ENCODE measurements around the gene TMPRSS6.

TMPRSS6 gene

DNA sequence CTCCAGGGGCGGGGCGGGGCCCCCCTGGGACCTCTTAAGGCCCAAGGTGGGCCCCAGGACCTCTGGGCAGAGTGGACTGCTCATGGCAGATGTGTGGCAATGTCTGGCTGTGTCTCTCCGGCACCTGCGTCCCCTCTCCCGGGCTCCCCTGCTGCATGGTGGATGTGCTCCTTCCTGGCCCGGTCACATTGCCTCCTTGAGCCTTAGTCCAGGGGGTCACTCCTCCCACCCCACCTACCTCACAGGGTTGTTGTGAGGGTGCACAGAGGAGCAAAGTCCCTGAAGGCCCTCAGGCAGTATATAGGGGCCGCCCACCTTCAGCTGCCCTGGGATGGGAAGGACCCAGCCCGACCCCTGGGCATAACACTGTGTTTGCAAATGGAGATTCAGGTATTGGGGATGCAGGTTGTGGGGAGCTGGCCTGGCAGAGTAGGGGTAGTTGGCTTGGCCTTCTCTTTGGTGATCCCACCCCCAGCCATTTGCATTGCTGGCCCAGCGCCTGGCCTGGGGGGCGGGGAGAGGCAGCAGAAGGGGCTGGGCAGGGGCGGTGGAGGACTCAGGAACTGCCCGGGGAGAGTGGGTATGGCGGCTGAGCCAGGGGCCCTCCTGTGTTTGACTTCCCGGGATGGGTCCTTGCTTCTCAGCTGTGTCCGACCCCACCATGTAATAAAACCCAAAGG lies 46.7 kb downstream of the TMPRSS6 start:
- no peak for DNase-seq

DNA sequence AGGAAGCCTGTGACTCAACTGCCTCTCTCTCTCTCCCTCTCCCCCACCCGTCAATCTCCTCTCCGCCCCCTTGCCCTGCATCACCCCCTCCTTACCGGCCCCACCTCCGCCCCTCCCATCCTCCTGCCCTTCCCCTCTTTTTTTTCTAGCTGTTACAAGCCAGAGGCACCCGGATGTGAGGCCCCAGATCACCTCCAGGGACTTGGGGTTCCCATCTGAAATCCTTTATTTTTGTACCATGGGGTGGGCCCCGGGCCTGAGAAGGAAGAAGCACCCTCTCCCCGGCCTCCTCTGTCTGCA lies 47.2 kb downstream of the TMPRSS6 start:
- no peak for DNase-seq

DNA sequence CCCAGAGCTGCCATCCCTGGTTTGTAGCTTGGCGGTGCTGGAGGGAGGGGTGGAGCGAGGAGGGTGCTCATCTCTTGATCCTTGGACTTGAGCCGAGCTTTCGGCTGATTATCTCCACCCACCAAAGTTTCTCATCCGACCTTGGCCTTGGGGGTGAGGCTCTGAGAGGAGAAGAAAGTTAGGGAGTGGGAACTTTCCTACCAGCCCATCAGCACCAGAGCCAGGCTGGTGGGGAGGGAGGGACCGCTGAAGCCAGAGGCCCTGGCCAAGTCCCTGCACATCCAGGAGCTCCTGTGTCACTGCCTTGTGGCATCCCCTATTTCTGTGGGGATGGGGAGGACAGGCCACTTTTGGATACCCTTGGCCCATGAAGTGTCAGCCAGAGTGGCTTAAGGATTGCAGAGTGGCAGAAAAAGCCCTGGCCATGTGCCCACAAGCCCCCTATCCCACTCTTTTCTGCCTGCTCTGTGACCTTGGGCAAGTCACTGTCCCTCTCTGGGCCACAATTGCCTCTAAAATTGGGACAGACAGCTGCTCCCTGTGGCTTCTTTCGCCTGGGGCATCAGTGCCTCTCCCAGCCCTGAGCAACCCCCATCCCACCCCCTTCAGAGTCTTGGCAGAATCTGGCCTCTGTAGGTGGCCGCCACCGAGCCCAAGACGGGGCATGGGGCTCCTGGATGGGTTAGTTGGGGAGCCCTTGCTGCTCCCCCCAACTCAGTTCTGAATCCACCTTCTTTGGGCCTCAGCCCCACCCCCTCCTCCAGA lies 47.7 kb downstream of the TMPRSS6 start:
- no peak for DNase-seq

DNA sequence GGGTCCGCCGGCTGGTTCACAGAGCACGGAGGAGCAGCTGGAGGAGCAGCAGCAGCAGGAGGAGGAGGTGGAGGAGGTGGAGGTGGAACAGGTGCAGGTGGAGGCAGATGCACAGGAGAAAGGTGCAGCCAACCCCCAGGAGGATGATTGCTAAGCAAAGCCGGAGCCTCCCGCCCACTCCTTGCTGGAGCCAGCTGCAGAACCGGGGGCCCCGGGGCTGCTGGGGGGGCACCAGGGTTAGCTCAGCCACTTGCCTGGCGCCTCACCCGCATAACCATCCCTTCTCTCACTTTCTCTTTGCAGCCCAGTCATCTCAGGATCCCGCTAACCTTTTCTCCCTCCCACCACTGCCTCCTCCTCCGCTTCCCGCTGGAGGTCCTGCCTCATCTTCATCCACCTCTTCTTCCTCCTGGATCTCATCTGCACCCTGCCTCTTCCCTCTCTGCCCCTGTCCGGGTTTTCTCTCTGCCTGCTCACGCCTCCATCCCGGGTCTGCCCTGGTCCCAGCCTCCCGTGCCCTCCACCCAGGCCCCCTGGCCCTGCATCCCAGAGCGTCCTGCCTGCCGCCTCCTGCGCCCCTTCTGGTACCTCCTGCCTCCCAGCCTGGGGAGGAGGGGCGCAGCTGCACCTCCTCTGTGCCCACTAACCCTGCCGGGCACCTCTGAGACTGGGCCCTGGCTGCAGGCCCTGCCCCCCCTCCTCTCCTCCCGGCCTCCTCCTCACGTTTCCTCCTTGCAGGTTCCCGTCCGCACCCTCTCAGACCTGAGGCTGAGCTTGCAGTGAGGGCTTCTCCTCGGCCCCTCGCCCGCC lies 48.5 kb downstream of the TMPRSS6 start:
- no peak for DNase-seq

DNA sequence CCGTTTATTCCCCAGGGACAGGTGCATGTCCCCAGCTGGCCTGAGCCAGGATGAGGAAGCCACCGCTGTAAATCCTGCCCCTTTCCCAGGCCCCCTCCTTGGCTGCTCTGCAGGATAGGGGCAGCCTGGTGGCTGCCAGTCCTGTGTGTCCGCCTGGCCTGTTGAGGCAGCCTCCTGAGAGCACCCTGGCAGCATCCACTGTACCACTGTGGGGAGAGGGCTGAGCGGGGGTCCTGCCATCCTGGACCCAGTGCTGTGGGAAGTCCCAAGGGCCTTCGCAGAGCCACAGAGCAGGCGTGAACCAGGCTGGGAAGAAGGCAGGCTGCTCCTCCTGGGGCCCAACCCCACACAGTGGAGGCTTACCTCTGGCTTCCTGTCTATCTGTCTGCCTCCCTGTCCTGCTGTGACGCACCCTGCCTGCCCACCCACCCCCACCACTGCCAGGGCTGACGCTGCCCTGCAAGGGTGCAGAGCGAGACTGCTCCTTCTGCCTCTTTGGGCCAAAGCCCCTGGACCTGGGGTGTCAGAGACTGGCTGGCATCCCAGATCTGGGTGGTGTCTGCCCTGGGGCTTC lies 49.5 kb downstream of the TMPRSS6 start:
- no peak for DNase-seq

DNA sequence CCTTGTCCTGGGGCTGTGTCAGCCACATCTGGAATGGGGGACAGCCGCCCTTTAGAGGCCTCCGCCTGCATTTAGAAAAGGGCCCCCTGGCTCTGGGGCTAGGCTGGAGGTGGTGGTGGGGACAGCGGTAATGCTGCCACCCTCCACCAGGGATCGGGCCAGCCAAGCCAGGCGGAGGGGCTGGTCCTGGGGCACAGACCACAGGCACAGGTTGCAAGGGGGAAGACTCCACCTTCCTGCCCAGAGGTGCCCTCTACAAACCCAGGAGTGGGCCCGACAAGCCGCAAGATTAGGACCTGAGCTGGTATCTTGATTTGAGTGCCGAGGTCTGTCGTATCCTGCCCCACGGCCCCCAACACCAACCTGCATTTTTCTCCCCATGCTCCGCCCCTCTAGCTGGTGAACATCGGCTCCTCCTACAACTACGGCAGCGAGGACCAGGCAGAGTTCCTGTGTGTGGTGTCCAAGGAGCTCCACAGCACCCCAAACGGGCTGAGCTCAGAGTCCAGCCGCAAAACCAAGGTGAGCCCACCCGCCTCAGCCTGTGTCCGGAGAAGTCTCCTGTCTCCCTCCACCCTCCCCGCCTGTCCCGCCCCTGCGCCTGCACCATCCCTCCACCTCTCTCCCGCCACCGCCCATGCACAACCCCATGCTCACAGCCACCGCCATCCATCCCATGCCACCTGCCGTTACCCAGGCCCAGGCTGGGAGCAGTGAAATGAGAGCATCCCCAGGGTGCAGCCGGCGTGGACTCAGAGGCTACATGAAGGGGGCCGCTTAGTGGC lies 50.4 kb downstream of the TMPRSS6 start:
- no peak for DNase-seq

DNA sequence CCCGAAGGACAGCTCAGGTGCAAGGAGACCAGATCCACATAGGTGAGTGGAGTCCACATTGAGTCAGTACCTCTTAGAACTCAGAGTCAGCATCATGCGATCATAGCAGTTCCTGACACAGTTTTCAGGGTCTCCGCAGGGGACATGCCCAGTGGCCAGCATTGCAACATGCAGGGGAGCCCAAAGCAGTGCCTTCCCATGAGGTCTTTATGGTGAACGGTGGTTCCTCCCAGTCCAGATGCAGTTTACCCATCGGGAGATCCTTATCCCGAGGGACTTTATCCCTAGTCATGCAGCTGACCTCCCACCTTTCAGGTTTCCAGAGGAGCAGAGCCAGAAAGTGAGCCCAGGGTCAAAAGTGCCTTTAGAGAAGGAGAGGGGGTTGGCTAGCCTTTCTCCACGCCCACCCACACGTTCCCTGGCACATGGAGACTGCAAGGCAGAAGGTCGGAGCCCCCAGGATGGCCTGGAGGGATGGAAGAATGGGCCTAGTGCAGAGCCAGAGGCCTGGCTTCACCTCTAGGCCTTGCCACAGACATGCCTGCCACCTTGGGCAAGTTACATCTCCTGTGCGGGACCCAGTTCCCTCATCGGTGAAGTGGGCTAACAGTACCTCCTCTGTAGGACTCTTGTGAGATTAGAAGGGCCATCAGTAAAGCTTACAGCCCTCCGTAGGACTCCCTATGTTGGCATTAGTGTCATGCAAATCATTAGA lies 51.6 kb downstream of the TMPRSS6 start:
- no peak for DNase-seq

DNA sequence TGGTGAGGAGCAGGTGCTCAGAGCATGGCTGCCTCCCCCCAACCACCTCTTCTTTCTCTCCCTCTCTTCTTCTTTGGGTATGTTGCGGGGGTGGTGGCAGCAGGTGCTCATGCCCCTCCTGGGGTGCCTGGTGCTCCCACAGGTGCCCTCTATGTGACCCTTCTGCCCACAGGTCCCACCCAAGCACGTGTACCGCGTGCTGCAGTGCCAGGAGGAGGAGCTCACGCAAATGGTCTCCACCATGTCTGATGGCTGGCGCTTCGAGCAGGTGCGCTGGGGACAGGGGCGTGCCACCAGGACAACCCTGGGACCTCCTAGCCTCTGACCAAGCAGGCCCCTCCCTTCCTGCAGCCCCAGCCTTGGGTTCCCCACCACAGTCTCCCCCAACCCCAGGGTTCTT lies 52.3 kb downstream of the TMPRSS6 start:
- DNase-seq: no peak

DNA sequence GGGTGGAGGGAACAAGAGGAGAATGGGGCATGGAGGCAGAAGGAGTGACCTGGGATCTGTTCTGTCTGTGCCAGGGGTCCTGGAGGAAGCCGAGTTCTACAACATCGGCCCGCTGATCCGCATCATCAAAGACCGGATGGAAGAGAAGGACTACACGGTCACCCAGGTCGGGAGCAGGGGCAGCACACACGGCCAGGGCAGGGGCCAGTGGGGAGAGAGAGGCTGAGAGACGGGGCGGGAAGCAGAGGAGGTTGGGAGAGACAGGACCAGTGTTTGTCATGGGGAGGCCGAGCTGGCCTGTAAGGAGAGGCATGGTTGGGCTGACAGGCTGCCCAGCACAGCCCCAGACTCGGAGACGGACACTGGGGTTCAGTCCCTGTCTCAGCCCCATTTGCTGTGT lies 53.3 kb downstream of the TMPRSS6 start:
- no peak for DNase-seq

DNA sequence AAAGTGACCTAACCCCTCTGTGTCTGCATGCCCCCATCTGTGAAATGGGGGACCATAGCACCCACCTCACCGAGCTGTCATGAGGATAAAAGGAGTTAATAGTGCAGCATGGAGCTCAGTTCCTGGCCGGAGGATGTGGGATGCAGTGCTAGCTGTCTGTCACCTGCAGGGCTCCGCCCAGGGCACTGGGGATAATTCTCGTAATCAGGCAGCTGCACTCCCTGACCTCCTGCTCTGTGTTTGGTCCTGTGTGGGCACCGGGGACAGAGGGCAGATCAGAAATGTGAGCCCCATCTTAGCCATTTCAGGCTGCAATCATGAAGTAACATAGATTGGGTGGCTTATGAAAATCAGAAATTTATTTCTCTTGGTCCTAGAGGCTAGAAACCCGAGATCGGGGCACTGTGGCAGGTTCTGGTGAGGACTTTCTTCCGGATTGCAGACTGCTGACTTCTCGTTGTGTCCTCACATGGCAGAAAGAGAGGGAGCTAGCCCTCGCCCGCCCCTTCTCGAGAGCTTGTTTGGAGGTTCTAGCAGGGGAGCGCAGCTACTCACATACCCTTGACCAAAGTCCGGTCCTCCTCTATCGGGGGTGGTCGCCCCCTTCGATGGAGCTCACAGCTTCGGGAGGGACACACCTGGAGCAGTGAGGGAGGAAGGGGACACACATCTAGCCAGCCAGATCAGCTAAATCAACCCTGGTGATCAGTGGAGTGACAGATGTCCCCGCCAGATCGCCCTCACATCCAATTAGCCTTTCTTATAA lies 54.7 kb downstream of the TMPRSS6 start:
- no peak for DNase-seq

DNA sequence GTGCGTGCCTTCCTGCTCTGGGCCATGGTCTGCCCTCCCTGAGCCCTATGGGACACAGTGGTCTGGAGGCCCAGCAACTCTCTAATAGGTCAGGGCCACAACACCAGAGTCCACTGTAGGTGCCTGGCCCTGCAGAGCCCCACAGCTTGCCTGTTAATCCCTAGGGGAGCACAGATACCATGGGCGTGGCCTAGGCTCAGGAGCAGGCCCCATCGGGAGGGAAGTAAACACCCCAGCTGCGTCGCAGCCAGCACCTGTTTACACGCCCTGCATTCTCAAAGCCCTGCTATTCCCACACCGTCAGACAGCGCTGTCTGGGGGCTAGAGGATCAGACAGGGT lies 55.5 kb downstream of the TMPRSS6 start:
- no peak for DNase-seq

DNA sequence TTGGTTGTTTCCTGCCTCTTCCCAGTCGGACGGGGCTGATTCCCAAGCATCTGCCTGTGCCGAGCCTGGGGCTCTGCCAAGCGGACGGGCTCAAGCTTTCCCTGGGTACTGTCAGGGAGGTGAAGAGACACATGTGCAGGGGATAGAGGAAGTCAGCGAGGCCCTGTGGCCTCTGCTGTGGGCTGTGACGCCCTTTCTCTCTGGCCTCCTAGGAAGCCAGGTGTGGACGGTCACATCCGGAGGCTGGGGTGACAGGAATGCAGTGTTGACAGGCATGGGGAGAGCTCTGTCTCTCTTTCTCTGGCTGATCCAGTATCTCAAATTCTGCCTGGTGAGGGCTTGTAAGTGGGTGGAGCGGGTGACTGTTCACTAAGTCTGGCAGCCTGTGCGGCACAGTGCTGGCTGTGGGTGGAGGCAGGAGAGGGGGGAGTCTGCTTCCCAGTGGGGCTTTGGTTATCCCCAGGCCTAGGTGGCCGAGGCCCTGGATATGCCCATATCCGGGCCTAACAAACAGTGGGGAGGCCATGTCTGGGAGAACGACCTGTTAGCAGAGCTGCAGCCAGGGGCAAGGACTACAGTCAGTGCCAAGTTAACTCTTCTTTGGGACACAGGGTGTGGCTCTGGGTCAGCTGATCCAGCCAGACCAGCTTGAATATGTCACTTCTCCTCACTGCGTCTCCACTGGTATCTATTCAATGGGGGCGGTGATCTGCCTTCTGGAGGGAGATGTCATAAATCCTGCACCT lies 56.0 kb downstream of the TMPRSS6 start:
- no peak for DNase-seq

DNA sequence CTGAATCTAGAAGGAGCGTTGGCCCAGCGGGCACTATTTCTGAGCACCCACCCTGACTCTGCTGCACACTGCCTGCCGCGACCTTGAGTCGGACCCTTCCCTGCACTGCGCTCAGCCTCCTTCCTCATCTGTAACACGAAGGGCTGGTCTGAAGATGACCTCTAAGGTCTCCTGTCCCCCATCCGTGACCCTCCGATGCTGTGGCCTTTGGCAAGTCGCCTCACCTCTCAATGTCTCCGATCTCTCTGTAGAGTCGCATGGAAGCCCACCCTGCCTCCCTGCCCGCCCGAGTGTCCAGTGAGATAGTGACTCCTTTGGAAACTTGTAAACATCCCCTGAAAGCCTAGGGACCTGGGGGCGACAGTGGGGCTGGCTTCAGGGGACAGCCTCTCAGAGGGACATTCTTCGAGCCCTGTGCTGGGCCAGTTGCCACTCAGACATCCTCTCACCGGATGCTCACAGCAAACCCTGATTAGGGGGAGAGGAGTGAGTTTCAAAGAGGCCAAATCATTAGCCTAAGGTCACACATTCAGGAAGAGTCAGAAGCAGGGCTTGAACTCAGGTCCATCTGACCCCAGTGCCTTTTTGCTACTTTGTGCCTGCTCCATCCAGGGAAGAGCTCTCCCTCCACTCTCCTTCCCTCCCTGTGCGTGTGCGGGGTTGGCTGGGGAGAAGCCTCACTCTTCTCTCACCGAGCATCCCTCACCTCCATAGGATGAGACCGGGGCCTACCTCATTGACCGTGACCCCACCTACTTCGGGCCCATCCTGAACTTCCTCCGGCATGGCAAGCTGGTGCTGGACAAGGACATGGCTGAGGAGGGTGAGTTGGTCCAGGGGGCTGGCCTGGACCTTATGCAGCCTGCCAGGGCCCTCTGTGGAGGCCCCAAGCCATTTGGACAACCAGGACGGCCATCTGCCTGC lies 56.9 kb downstream of the TMPRSS6 start:
- DNase-seq: no peak

DNA sequence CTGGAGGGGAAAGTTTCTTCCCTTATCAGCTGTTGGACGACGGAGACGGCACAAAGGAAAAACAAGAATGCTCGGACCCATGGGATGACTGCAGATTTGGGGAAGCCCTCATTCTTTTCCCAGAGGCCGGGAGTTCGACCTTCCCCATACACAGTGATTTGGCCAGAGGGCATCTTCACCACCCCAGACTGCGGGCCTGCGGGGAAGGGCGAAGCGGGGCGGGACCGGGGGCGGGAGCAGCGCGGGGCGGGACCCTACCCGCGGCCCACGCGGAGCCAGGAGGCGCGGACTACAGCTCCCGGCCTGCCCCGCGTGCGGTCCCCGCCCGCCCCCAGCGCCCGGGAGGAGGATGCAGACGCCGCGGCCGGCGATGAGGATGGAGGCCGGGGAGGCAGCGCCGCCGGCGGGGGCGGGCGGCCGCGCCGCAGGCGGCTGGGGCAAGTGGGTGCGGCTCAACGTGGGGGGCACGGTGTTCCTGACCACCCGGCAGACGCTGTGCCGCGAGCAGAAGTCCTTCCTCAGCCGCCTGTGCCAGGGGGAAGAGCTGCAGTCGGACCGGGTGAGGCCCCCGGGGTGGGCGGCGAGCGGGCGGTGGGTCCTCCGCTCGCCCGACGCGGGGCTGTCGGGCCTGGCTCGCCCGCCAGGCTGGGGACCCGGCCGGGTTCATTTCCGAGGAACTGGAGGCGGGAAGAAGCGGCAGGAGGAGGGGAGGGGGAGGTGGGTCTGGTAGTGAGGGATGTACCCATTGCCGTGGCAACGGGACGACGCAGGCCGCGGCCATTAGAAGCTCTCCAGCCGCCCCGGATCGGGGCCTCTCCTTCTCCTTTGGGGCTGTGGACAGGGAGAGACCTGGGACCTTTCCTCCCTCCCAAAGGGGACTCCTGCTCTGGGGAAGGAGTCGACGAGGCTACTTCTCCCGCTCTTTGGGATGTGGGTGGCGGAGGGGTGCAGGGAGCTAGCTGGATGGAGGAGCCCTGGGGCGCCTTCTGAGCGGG lies 57.8 kb downstream of the TMPRSS6 start, which contains the start of gene KCTD17:
Gene KCTD17 (plus strand): TSS at position 352 of the 995 bp plus-strand sequence. CDS start 19 bp downstream, at position 371.
- DNase-seq: no peak

DNA sequence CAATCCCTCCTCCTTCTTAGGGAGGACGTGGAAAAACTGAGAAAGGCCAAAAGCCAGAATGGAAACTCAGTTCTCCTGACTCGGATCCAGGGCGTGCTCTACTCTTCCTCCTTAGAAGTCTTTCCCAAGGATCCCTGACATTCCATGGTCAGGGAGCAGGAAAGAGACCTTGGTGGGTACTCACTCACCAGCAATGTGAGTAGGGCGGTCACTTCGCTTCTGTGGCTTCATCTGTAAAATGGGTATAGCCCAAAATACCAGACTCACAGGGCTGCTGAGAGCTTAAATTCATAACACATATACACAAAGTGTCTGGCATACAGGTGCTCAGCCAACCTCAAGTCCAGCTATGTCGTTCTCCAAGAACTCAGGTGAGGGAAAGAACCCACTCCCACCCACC lies 58.6 kb downstream of the TMPRSS6 start:
- no peak for DNase-seq

DNA sequence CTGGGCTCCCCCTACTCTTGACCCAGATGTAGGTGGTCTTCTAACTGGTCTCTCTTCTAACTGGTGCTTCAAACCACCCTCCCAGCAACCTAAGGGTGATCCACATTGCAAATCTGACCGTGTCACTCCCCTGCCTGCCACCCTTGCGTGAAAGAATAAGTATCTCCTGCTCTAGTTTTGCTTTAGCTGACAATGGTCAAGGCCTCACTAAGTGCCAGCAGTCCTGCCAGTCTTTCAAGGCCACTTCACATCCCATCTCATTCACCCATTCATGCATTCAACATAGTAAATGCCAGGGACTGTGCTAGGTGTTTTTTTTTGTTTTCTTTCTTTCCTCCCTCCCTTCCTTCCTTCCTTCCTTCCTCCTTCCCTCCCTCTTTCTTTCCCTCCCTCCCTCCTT lies 60.3 kb downstream of the TMPRSS6 start:
- DNase-seq: no peak

DNA sequence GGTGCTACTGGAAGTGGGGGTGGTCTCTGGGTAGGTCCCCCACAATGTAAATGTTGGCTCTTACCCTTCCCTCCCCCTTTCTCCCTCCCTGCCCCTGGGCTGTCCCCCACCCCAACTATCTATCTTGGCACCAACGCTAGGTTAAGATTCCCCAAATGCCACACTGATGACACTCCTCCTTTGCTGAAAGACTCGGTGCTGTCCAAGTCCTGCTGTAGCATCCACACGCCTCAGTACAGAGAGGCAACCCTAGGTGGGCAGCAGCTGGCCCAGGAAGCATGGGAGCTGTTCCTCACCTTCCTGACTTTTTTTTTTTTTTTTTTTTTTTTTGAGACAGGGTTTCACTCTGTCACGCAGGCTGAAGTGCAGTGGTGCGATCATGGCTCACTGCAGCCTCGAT lies 61.4 kb downstream of the TMPRSS6 start:
- DNase-seq: no peak

DNA sequence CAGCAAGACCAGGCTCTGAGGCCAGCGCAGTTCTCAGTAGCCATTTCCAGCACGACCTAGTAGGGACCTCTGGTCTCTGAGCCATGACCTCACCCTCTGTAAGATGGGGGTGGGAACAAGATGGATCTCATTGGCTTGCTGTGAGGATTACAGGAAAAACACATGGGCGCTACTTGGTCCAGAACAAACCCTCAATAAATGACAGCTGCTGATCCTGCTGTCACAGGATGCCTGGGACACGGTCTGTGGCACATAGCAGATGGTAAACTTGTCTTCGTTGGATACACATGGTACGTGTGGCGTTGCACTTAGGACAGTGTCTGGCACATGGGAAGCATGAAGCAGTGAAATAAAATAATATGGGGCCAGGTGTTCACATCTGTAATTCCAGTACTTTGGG lies 62.5 kb downstream of the TMPRSS6 start:
- DNase-seq: no peak
